Prostate gland (tissue), 2 donors: ENCODE results near the gene KCNE3.

ENCODE experiments used
- POLR2AphosphoS5 ChIP-seq: sonication (generic); formaldehyde crosslinking; IDR thresholded peaks from one replicate; pipeline ENCODE4 v1.6.1; 2017; ENCODE audit warnings: antibody characterized with exemption
- TF ChIP-seq, protein P1 (sequence below), 4 experiments: fragments of 200-600 bp in 2 of 4; fragments of 450-650 bp in 2 of 4; sonication (generic) in 2 of 4; IDR thresholded peaks; 1 replicate in 3 of 4; 2 replicates in 1 of 4; pipeline ENCODE4 v1.5.1; 2016 to 2019; ENCODE audit warnings: antibody characterized with exemption in 4 of 4, mild to moderate bottlenecking in 2 of 4, moderate library complexity in 2 of 4

DNA sequence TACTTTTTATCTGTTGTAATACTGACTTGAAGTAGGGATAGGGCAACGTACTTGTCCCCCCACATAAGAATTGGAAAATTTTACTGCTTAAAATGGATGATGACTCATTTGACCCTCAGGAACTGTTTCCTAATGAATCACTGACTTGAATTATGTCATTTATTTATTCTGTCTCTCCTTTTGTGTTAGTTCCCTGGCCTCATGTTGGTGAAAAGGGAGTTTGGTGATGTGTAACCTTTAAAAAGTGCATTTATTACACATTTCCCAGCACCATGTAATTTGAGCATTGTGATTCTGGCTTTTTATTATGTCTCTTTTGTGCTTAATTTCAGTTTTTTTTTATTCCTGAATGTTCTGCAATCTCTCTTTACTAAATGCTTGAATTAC, 48.8 kb downstream of the KCNE3 start:
- TF ChIP-seq, protein P1, sequence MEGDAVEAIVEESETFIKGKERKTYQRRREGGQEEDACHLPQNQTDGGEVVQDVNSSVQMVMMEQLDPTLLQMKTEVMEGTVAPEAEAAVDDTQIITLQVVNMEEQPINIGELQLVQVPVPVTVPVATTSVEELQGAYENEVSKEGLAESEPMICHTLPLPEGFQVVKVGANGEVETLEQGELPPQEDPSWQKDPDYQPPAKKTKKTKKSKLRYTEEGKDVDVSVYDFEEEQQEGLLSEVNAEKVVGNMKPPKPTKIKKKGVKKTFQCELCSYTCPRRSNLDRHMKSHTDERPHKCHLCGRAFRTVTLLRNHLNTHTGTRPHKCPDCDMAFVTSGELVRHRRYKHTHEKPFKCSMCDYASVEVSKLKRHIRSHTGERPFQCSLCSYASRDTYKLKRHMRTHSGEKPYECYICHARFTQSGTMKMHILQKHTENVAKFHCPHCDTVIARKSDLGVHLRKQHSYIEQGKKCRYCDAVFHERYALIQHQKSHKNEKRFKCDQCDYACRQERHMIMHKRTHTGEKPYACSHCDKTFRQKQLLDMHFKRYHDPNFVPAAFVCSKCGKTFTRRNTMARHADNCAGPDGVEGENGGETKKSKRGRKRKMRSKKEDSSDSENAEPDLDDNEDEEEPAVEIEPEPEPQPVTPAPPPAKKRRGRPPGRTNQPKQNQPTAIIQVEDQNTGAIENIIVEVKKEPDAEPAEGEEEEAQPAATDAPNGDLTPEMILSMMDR (IDR thresholded peaks at IDR 0.05) = no peak
- TF ChIP-seq POLR2AphosphoS5 = peak; percentile 33
